ENCODE measurements around the gene MALRD1. TPM values are rescaled to one million over a fixed set of nuclear protein-coding genes. Genes with fewer than 3 reads are reported as not detected.

Gene MALRD1
- total RNA-seq, 1 donor, result 1.7 TPM

DNA sequence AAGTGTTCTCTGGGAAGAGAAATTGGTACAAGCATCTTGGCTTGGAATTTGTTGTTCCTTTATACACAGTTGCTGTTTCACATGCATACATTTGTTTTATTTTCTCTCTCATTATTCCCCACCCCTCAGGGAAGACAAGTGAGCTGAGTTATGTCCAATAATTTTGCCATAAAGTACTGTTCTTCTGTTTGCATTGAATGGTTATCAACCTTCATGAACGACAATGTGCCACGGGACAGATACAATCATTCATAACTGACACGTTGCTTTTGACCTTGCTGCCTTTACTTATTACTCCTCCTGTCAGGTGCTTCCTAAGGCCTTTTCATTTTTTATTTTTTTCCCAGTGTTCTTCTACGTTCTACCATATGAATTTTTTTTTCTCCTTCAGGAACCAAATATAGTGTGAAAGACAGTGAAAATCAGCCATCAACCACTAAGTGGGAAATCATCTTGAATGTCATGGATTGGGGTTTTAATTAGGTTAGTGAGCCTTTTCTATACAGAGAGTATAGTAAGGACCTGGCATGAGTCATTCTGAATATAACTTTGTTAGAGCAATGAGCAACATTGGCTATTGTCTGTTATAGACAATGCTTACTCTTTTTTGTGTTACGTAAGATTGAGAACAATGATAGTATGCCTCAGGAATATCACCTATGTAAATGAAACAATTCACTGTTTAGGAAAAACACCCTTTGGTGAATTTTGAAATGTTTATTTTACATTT is 383.2 kb downstream of the MALRD1 start:
- H3K4me3 ChIP-seq (ENCODE audit: low read depth, low read length), result no peak overlapping the region
- DNase-seq (ENCODE audit: low read depth), result no peak
- TF ChIP-seq, protein P1, sequence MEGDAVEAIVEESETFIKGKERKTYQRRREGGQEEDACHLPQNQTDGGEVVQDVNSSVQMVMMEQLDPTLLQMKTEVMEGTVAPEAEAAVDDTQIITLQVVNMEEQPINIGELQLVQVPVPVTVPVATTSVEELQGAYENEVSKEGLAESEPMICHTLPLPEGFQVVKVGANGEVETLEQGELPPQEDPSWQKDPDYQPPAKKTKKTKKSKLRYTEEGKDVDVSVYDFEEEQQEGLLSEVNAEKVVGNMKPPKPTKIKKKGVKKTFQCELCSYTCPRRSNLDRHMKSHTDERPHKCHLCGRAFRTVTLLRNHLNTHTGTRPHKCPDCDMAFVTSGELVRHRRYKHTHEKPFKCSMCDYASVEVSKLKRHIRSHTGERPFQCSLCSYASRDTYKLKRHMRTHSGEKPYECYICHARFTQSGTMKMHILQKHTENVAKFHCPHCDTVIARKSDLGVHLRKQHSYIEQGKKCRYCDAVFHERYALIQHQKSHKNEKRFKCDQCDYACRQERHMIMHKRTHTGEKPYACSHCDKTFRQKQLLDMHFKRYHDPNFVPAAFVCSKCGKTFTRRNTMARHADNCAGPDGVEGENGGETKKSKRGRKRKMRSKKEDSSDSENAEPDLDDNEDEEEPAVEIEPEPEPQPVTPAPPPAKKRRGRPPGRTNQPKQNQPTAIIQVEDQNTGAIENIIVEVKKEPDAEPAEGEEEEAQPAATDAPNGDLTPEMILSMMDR (IDR thresholded peaks at IDR 0.05; ENCODE audit: insufficient read depth, low read depth, low read length), result no peak

DNA sequence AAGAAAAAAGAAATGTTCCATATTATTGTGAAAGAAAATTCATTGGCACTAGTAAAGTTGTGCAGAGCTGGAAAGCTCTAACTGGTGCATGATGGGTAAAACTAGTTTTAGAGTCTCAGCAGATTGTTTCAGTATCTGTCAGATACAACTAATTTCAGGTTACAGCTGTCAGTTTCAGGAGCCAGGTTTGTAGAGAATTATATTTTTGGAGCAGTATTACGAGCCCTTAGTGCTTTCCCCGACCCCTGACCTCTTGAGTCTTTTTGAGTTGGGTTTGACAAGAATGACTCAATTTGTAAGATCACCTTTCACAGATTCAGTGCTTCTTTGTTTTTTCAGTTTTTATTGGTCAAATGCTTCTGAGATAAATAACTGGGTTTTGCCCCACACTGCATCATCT is 401.3 kb downstream of the MALRD1 start:
- TF ChIP-seq, protein P1 (IDR thresholded peaks at IDR 0.05; ENCODE audit: insufficient read depth, low read depth, low read length), result no peak

DNA sequence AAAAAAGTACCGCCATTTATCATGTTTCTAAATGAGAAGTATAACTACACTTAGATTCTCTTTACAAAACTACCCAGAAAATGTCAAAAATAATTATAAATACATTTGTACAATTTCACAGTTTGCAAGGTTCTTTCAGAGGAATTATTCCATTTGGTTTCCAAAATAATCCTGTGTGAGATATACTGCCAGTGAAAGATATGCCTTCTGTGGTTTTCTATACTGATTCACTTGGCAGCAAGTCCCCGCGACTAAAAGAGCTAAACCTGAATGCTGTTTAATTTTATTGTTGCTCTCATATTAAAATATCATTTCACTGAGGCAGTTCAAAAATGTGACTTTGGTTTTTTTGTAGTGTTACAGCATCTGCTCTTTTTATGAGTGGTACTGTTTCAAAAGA is 402.8 kb downstream of the MALRD1 start:
- TF ChIP-seq, protein P1 (IDR thresholded peaks at IDR 0.05; ENCODE audit: insufficient read depth, low read depth, low read length), result no peak
- no peak overlapping the region for H3K4me3 ChIP-seq (ENCODE audit: low read depth, low read length)
- no peak for DNase-seq (ENCODE audit: low read depth)

More for the DNA sequence above, 401.3 kb downstream of the MALRD1 start:
- no peak overlapping the region for H3K4me3 ChIP-seq (ENCODE audit: low read depth, low read length)
- DNase-seq (ENCODE audit: low read depth), result no peak

DNA sequence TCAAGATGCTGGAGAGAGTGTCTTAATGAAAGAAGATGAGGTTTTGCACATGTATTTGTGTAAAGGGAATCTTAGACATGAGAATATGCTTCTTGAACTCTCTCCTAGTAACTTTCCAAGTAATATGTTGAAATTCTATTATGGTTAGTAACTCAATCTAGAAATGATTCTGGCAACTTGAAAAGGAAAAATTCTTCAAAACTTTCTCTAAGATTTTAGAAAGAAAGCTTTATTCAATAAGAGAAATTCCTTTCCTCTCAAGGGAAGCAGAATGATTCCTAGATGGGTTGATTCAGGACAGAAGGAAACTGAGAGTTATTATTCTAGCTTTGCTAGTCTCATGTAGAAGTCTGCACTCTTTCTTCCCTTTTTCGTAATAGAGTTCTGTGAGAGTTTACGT is 403.3 kb downstream of the MALRD1 start:
- no peak for DNase-seq (ENCODE audit: low read depth)
- no peak overlapping the region for H3K4me3 ChIP-seq (ENCODE audit: low read depth, low read length)
- TF ChIP-seq, protein P1 (IDR thresholded peaks at IDR 0.05; ENCODE audit: insufficient read depth, low read depth, low read length), result no peak

DNA sequence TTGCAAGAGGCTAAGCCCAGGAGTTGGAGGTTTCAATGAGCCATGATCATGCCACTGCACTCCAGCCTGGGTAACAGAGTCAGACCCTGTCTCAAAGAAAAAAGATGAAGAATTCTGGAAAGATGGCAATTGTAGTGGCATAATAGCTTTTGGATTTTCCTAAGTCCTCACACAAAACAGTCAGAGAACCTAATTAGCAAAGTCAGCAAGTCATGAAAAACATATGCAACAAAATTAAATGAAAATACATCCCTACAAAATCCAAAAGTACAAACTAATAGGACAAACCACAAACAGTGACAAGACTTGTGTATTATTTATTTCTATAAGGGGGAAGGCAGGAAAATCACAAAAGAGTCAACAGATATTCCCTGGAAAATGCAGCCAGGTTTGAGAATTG is 405.4 kb downstream of the MALRD1 start:
- TF ChIP-seq, protein P1 (IDR thresholded peaks at IDR 0.05; ENCODE audit: insufficient read depth, low read depth, low read length), result no peak
- no peak for DNase-seq (ENCODE audit: low read depth)
- no peak overlapping the region for H3K4me3 ChIP-seq (ENCODE audit: low read depth, low read length)

DNA sequence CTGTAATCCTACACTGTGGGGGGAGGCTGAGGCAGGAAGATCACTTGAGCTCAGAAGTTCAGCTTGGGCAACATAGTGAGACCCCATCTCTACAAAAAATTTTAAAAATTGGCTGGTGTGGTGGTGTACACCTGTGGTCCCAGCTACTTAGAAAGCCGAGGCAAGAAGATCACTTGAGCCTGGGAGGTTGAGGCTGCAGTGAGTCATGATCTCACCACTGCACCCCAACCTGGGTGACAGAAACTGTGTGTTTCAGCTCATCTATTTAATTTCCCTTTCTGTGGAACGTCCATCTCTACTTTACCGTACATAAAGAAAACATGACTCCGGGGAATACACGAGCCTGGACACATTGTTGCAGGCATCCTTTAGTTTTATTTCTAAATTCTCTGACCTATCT is 413.0 kb downstream of the MALRD1 start:
- DNase-seq (ENCODE audit: low read depth), result no peak
- H3K4me3 ChIP-seq (ENCODE audit: low read depth, low read length), result no peak overlapping the region
- TF ChIP-seq, protein P1 (IDR thresholded peaks at IDR 0.05; ENCODE audit: insufficient read depth, low read depth, low read length), result no peak

DNA sequence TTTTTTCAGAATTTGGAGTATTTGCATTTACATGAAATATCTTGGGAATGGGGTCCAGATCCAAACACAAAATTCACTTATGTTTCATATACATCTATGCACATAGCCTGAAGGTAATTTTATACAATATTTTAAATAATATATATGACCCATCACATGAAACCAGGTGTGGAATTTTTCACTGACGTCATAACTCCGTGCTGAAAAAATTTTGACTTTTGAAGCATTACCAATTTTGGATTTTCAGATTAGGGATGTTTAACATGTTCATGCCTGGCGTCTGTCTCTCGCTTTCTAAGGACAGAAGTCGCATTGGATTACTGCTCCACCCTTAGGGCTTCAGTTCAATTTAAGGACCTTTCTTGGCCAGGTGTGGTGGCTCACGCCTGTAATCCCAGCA is 418.1 kb downstream of the MALRD1 start:
- TF ChIP-seq, protein P1 (IDR thresholded peaks at IDR 0.05; ENCODE audit: insufficient read depth, low read depth, low read length), result no peak
- H3K4me3 ChIP-seq (ENCODE audit: low read depth, low read length), result no peak overlapping the region
- no peak for DNase-seq (ENCODE audit: low read depth)

All from fibroblast of villous mesenchyme (primary cell).